Parathyroid adenoma (tissue), 2 donors: ENCODE measurements around the gene PRC1.

Experiments
- H2AFZ ChIP-seq: fragments of 300-600 bp; sonication (generic); one replicate; pipeline ENCODE4 v1.7.0; 2017; ENCODE audit warnings: antibody characterized with exemption, mild to moderate bottlenecking
- H3K27ac ChIP-seq: fragments of 300-600 bp; sonication (generic); one replicate; pipeline ENCODE4 v1.7.0; 2017
- H3K27me3 ChIP-seq: fragments of 300-600 bp; sonication (generic); one replicate; pipeline ENCODE4 v1.7.0; 2017; ENCODE audit warnings: low read length; ENCODE audit not compliant: control insufficient read depth, insufficient read depth
- H3K36me3 ChIP-seq: fragments of 300-600 bp; sonication (generic); one replicate; pipeline ENCODE4 v1.7.0; 2017; ENCODE audit warnings: low read length; ENCODE audit not compliant: control insufficient read depth, insufficient read depth
- H3K4me1 ChIP-seq: fragments of 300-600 bp; sonication (generic); one replicate; pipeline ENCODE4 v1.7.0; 2017; ENCODE audit warnings: control low read depth
- H3K4me2 ChIP-seq: fragments of 300-600 bp; sonication (generic); one replicate; pipeline ENCODE4 v1.7.0; 2017; ENCODE audit warnings: low read length
- H3K4me3 ChIP-seq: fragments of 300-600 bp; sonication (generic); one replicate; pipeline ENCODE4 v1.7.0; 2017; ENCODE audit warnings: low read depth, low read length
- H3K79me2 ChIP-seq: fragments of 300-600 bp; sonication (generic); one replicate; pipeline ENCODE4 v1.7.0; 2017; ENCODE audit warnings: control low read depth
- H3K9ac ChIP-seq: fragments of 300-600 bp; sonication (generic); one replicate; pipeline ENCODE4 v1.7.0; 2017; ENCODE audit warnings: mild to moderate bottlenecking
- H3K9me3 ChIP-seq: fragments of 300-600 bp; sonication (generic); one replicate; pipeline ENCODE4 v1.7.0; 2017; ENCODE audit warnings: low read length; ENCODE audit not compliant: control insufficient read depth
- CTCF ChIP-seq: fragments of 300-600 bp; sonication (generic); IDR thresholded peaks from one replicate; pipeline ENCODE4 v1.7.0; 2017; ENCODE audit warnings: antibody characterized with exemption, mild to moderate bottlenecking
- donor health status: primary hyperparathyroidism.

The PRC1 gene

GRCh38 chr15:90986790-90987507, 7.4 kb downstream of the PRC1 start:
- no peak overlapping the region for H3K27ac ChIP-seq
- no peaks in the 10 kb centered on the region for H3K9me3 ChIP-seq
- no peak overlapping the region for H3K4me2 ChIP-seq
- TF ChIP-seq CTCF, result no peak
- no peaks in the 10 kb centered on the region for H3K4me1 ChIP-seq
- no peaks in the 10 kb centered on the region for H3K36me3 ChIP-seq
- no peak overlapping the region for H3K9ac ChIP-seq
- H3K27me3 ChIP-seq, result no peaks in the 10 kb centered on the region
- H2AFZ ChIP-seq, result no peak overlapping the region
- H3K4me3 ChIP-seq, result no peak overlapping the region
- H3K79me2 ChIP-seq, result no peaks in the 10 kb centered on the region

GRCh38 chr15:90982135-90982534, 12.2 kb downstream of the PRC1 start:
- no peak overlapping the region for H3K27ac ChIP-seq
- no peak for TF ChIP-seq CTCF

GRCh38 chr15:90981681-90982080, 12.7 kb downstream of the PRC1 start:
- no peaks in the 10 kb centered on the region for H3K27me3 ChIP-seq
- H3K4me3 ChIP-seq, result no peak overlapping the region
- H3K4me1 ChIP-seq, result no peaks in the 10 kb centered on the region
- no peak for TF ChIP-seq CTCF
- no peak overlapping the region for H3K4me2 ChIP-seq
- H3K9me3 ChIP-seq, result no peaks in the 10 kb centered on the region
- no peak overlapping the region for H3K9ac ChIP-seq
- H3K79me2 ChIP-seq, result no peaks in the 10 kb centered on the region
- H3K27ac ChIP-seq, result no peak overlapping the region
- no peaks in the 10 kb centered on the region for H3K36me3 ChIP-seq
- H2AFZ ChIP-seq, result no peak overlapping the region

More at GRCh38 chr15:90982135-90982534, 12.2 kb downstream of the PRC1 start:
- no peak overlapping the region for H3K4me2 ChIP-seq
- H2AFZ ChIP-seq, result no peak overlapping the region
- H3K79me2 ChIP-seq, result no peaks in the 10 kb centered on the region
- H3K9ac ChIP-seq, result no peak overlapping the region
- no peaks in the 10 kb centered on the region for H3K9me3 ChIP-seq
- H3K27me3 ChIP-seq, result no peaks in the 10 kb centered on the region
- H3K4me1 ChIP-seq, result no peaks in the 10 kb centered on the region
- H3K36me3 ChIP-seq, result no peaks in the 10 kb centered on the region
- H3K4me3 ChIP-seq, result no peak overlapping the region

- Histone ChIP-seq H3K36me3 (no peaks in the 10 kb centered on the region), H3K27ac (no peak overlapping the region), H3K4me2 (no peak overlapping the region), H3K27me3 (no peaks in the 10 kb centered on the region), H3K79me2 (no peaks in the 10 kb centered on the region), H2AFZ (no peak overlapping the region), H3K4me3 (no peak overlapping the region), H3K4me1 (no peaks in the 10 kb centered on the region), H3K9ac (no peak overlapping the region), H3K9me3 (no peaks in the 10 kb centered on the region)
- no peak for TF ChIP-seq CTCF
Measured at GRCh38 chr15:90979582-90979981, 14.8 kb downstream of the PRC1 start.

- H3K27me3 ChIP-seq, result no peaks in the 10 kb centered on the region
- H3K79me2 ChIP-seq, result no peaks in the 10 kb centered on the region
- H3K4me1 ChIP-seq, result no peaks in the 10 kb centered on the region
- H3K4me3 ChIP-seq, result no peak overlapping the region
- no peak overlapping the region for H3K4me2 ChIP-seq
- H2AFZ ChIP-seq, result no peak overlapping the region
- no peak overlapping the region for H3K9ac ChIP-seq
- no peak overlapping the region for H3K27ac ChIP-seq
- H3K36me3 ChIP-seq, result no peaks in the 10 kb centered on the region
- no peaks in the 10 kb centered on the region for H3K9me3 ChIP-seq
- no peak for TF ChIP-seq CTCF
Measured at GRCh38 chr15:90974216-90974615, 20.1 kb downstream of the PRC1 start.
